ENCODE measurements around the gene CUX1.

The CUX1 gene

GRCh38 chr7:102082693-102083368 lies 265.4 kb downstream of the CUX1 start:
- DNase-seq: no peak

GRCh38 chr7:102085218-102085772 lies 267.9 kb downstream of the CUX1 start:
- no peak for DNase-seq

GRCh38 chr7:102089175-102090098 lies 272.0 kb downstream of the CUX1 start:
- no peak for DNase-seq

- DNase-seq: no peak
These were observed 276.3 kb downstream of the CUX1 start for GRCh38 chr7:102093599-102094315.

- DNase-seq: no peak
These were observed 276.9 kb downstream of the CUX1 start for GRCh38 chr7:102094316-102094650.

- no peak for DNase-seq
These were observed 278.0 kb downstream of the CUX1 start for GRCh38 chr7:102095321-102096011.

- no peak for DNase-seq
These were observed 278.5 kb downstream of the CUX1 start for GRCh38 chr7:102096012-102096332.

- DNase-seq: no peak
These were observed 279.4 kb downstream of the CUX1 start for GRCh38 chr7:102096706-102097427.

- DNase-seq: no peak
These were observed 280.3 kb downstream of the CUX1 start for GRCh38 chr7:102097601-102098161.

GRCh38 chr7:102098986-102099385 lies 281.6 kb downstream of the CUX1 start:
- no peak for DNase-seq

GRCh38 chr7:102099474-102099873 lies 282.0 kb downstream of the CUX1 start:
- no peak for DNase-seq

- no peak for DNase-seq
These were observed 283.7 kb downstream of the CUX1 start for GRCh38 chr7:102101111-102101551.

- DNase-seq: no peak
These were observed 284.5 kb downstream of the CUX1 start for GRCh38 chr7:102101926-102102325.

- DNase-seq: no peak
These were observed 285.6 kb downstream of the CUX1 start for GRCh38 chr7:102103027-102103372.

GRCh38 chr7:102104245-102104644 lies 286.8 kb downstream of the CUX1 start:
- no peak for DNase-seq

- no peak for DNase-seq
These were observed 289.2 kb downstream of the CUX1 start for GRCh38 chr7:102106625-102107024.

- no peak for DNase-seq
These were observed 290.2 kb downstream of the CUX1 start for GRCh38 chr7:102107474-102108104.

GRCh38 chr7:102111061-102112041 lies 293.9 kb downstream of the CUX1 start:
- DNase-seq: no peak

GRCh38 chr7:102115181-102115580 lies 297.8 kb downstream of the CUX1 start:
- no peak for DNase-seq

- no peak for DNase-seq
These were observed 298.5 kb downstream of the CUX1 start for GRCh38 chr7:102115931-102116330.

Data from 8988T (cell line).